HAP-1 (cell line): ENCODE results near the gene MBNL1.
"Not testable (repeated sequence)": the region's sequence is repeated elsewhere in the genome, so short reads cannot be mapped to it uniquely, and the experiment has no call there.

Experiments used
- DNase-seq, 2 experiments: peaks; one replicate each; pipeline ENCODE4 v3.0.0-alpha.2; 2016 to 2020; ENCODE audit warnings: low spot score in 2 of 2
- H3K27me3 ChIP-seq: fragments of 250-450 bp; sonication (Bioruptor Pico); 2 replicates; pipeline ENCODE4 v1.5.1; 2020; ENCODE audit warnings: low read depth, mild to moderate bottlenecking, moderate library complexity
- H3K36me3 ChIP-seq: fragments of 250-450 bp; sonication (Bioruptor Pico); replicated peaks from 2 replicates; pipeline ENCODE4 v1.5.1; 2020; ENCODE audit warnings: mild to moderate bottlenecking
- H3K4me1 ChIP-seq: fragments of 250-450 bp; sonication (Bioruptor Pico); 2 replicates; pipeline ENCODE4 v1.5.1; 2020; ENCODE audit warnings: mild to moderate bottlenecking
- H3K4me3 ChIP-seq: fragments of 250-450 bp; sonication (Bioruptor Pico); 2 replicates; pipeline ENCODE4 v1.5.1; 2020; ENCODE audit warnings: mild to moderate bottlenecking, moderate library complexity
- H3K9me3 ChIP-seq: fragments of 250-450 bp; sonication (Bioruptor Pico); 2 replicates; pipeline ENCODE4 v1.5.1; 2020; ENCODE audit warnings: mild to moderate bottlenecking, moderate library complexity
- in situ Hi-C: fragments of 300-500 bp; cut with MboI; formaldehyde crosslinking; loops from 3 replicates; pipeline ENCODE4 v1.14.3; 2020; ENCODE audit warnings: low sequenced_read_pairs, inconsistent platforms, mixed read lengths

The MBNL1 gene

DNA sequence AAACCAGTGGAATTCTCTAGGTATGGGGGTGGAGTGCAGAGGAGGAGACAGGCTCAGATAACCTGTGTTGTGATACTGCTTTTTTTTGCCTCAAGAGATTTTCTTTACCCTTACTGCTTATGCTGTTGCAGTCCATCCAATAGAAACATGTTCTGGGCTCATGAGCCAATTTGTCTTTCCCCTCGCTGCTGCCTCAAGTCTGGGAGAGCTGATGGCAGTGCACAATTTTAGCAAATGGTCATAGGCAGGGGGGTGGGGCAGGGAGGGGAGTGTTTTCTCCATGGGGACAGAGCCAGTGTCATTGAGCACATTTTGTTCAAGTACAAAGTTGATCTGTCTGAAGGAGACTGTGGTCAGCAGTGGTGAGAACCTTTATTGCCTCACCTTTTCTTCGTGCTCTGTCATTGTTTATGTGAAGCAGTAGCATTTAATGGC, 134.9 kb downstream of the MBNL1 start:
- H3K36me3 ChIP-seq = no peaks in the 10 kb centered on the region
- in situ Hi-C loops = no loop called here
- peaks cover 38% of the 10 kb centered on the region for H3K4me1 ChIP-seq

DNA sequence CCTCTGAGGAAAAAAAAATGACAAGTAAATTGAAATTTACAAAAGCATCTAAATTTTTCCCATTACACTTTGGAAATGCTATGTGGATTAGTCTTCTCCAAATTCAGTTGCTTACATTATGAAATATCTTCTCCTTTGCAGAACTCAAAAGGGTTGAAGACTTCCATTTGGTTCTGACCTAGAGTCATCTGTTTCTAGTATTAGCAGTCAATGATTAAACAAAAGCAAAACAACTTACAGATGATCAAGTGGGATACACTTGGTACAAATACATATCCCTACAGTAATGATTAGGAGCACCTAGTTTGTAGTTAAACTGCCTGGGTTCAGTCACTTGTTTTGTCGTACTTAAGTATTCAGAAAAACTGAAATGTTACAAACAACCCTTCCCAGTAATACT, 136.2 kb downstream of the MBNL1 start:
- in situ Hi-C loops = no loop called here
- no peaks in the 10 kb centered on the region for H3K36me3 ChIP-seq
- H3K27me3 ChIP-seq = no peaks in the 10 kb centered on the region
- no peak for DNase-seq
- no peak overlapping the region for H3K4me3 ChIP-seq
- peaks cover 31% of the 10 kb centered on the region for H3K4me1 ChIP-seq
- no peaks in the 10 kb centered on the region for H3K9me3 ChIP-seq

More for the DNA sequence above, 134.9 kb downstream of the MBNL1 start:
- Histone ChIP-seq H3K9me3 (no peaks in the 10 kb centered on the region), H3K4me3 (no peak overlapping the region), H3K27me3 (no peaks in the 10 kb centered on the region)
- DNase-seq = no peak

DNA sequence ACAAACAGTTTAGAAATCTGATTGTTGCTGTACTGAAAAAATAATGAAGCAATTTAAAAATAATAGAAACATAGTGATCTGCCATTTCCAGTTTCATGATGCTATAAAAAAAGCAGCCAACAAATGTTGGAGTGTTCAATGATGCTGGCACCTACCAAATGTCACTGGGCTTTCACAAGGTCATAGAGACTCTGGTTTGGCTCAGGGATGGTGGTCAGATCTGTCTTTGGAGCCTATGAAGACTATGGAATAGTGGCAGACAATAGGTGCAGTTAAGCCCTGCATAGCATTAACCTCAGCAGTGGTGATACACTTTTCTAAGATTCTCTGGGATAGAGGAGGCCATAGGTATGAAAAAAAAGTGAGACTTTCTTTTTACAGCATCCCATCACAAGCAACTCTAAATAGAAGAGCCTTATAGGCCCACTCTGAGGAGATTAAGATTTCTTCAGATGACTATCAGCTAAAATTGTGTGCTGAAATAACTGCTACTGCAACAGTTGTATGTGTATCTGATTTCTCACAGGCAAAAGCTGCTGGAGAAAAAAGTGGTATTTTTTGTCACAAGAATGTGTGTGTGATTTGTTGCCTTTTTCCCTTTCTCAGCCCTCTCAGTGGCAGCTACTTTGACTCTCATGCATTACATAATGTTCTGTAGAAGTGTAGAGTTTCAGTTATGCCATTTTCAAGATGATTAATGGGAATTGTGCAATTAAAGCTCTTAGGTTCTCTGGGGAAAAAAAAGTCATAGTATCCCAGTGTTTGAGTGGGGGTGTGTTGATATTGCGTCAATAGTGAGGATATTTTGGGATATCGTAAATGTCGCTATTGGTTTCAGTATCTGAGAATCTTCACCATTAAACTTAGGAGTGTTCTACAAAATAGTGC, 137.4 kb downstream of the MBNL1 start:
- H3K27me3 ChIP-seq = no peaks in the 10 kb centered on the region
- H3K4me1 ChIP-seq = peaks cover 31% of the 10 kb centered on the region
- in situ Hi-C loops = no loop called here
- no peaks in the 10 kb centered on the region for H3K36me3 ChIP-seq
- DNase-seq = peak; percentile 19 to 40
- no peak overlapping the region for H3K4me3 ChIP-seq
- no peaks in the 10 kb centered on the region for H3K9me3 ChIP-seq

DNA sequence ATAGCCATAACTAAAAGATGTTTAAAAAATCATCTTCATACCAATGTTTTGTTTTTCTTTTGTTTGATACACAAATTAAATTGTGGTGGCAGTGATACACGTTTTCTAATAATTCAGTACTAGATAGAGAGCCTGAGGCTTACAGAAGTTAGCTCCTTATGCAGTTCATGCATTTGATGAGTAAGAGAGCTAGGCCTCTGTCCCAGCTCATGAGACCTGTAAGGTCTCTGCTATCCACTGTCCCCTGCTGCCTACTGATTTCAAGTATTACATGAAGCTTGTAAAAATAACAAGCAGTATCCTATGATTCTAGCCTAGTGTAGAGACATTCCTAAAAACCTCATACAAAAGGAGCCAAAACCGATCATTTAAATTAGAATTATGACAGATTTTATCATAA, 144.5 kb downstream of the MBNL1 start:
- no peak for DNase-seq
- Histone ChIP-seq H3K27me3 (no peaks in the 10 kb centered on the region), H3K4me3 (no peak overlapping the region), H3K4me1 (no peaks in the 10 kb centered on the region), H3K9me3 (no peaks in the 10 kb centered on the region), H3K36me3 (peaks cover 26% of the 10 kb centered on the region)
- in situ Hi-C loops = no loop called here

DNA sequence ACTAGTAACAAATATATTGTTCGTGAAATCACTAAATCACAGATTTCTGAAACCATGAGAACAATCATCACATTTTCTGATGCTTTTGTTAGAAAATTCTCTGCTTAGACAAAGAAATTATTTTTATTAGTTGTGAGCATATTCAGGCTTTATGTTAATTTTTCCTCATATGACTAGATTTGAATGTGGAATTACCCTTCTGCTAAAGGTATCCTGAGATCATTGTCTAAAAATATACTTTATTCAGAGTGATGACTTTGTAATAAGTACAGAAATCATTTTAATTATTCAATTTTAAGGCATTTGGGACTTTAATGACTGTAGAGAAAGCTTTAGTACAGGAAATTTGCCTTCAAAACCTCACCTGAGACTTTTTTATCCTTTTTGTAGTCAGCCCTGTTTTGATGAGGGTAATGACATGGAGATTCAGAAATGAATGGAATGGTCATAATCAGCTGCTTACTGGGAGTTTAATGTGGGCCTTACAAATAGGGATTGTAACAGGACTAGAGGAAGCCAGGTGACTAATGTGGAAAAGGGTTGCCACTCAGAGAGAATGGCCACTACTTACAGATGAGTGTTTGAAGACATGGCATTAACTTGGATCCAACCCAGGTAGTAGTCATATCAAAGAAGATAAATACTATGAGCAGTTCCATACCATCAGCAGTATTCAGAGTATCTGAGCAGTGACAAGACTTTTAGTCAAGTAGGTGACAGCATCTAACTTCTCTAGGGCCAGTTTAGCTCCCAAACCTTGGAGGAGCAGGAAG, 148.3 kb downstream of the MBNL1 start:
- Histone ChIP-seq H3K4me3 (no peak overlapping the region), H3K4me1 (no peaks in the 10 kb centered on the region), H3K36me3 (peaks cover 39% of the 10 kb centered on the region), H3K9me3 (no peaks in the 10 kb centered on the region), H3K27me3 (no peaks in the 10 kb centered on the region)
- no peak for DNase-seq
- in situ Hi-C loops = no loop called here

DNA sequence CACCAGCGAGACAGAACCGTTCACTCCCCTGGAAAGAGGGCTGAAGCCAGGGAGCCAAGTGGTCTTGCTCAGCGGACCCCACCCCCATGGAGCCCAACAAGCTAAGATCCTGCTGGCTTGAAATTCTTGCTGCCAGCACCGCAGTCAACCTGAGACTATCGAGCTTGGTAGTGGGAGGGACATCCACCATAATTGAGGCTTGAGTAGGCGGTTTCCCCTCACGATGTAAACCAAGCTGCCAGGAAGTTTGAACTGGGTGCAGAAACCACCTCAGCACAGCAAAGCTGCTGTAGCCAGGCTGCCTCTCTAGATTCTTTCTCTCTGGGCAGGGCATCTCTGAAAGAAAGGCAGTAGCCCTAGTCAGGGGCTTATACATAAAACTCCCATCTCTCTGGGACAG, 151.0 kb downstream of the MBNL1 start:
- H3K4me1 ChIP-seq = no peaks in the 10 kb centered on the region
- no peak overlapping the region for H3K4me3 ChIP-seq
- no peaks in the 10 kb centered on the region for H3K27me3 ChIP-seq
- in situ Hi-C loops = no loop called here
- no peak for DNase-seq
- H3K36me3 ChIP-seq = peaks cover 39% of the 10 kb centered on the region
- no peaks in the 10 kb centered on the region for H3K9me3 ChIP-seq

DNA sequence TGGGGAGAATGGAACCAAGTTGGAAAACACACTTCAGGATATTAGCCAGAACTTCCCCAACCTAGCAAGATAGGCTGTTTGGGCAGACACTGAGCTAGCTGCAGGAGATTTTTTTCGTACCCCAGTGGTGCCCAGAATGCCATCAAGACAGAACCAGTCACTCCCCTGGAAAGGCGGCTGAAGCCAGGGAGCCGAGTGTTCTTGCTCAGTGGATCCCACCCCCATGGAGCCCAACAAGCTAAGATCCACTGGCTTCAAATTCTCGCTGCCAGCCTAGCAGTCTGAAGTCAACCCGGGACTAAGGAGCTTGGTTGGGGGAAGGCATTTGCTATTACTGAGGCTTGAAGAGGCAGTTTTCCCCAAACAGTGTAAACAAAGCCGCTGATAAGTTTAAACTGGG, 152.4 kb downstream of the MBNL1 start:
- H3K9me3 ChIP-seq = no peaks in the 10 kb centered on the region
- no peaks in the 10 kb centered on the region for H3K4me1 ChIP-seq
- H3K27me3 ChIP-seq = no peaks in the 10 kb centered on the region
- H3K36me3 ChIP-seq = peaks cover 25% of the 10 kb centered on the region
- in situ Hi-C loops = no loop called here
- no peak for DNase-seq
- H3K4me3 ChIP-seq = no peak overlapping the region

DNA sequence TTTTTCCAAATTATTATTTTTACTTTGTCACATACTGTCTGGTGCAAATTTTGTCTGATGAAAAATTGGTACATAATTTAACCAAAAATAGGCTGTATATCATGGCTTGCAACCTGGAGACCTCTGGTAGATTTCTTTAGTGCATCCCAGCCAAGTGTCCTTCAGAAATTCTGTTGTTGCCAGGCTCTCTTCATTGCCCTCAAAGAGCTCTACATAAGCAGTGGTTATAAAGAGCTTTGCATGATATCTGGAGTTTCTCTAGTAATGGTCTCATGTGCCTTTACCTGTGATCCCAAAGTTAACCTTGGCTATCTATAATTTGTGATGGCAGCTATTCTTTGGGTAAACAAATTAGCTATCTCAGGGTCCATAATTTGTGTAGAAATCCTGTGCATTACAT, 157.7 kb downstream of the MBNL1 start:
- H3K9me3 ChIP-seq = no peaks in the 10 kb centered on the region
- H3K4me3 ChIP-seq = no peak overlapping the region
- peaks cover 3% of the 10 kb centered on the region; the same call in 1 of the 2 replicates for H3K4me1 ChIP-seq
- no peaks in the 10 kb centered on the region for H3K36me3 ChIP-seq
- H3K27me3 ChIP-seq = no peaks in the 10 kb centered on the region
- in situ Hi-C loops = no loop called here
- DNase-seq = no peak

DNA sequence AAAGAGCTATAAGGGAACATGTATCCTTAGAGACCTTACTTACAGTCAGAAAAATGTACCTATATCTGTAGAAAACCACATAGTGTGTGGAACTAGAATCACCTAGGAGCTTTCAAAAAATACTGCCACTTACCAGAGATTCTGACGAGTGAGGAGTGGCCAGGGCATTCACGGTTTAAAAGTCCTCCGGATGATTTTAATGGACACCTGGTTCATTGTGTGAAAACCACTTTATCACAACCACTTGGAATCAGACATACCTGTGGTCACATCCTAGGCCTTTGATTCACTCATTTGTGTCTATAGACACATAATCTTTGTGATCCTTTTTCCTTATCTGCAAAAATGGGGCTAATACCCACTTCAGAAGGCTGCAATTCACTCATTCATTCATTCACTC, 159.8 kb downstream of the MBNL1 start:
- DNase-seq = no peak
- Histone ChIP-seq H3K9me3 (no peaks in the 10 kb centered on the region), H3K4me3 (no peak overlapping the region), H3K27me3 (no peaks in the 10 kb centered on the region), H3K4me1 (peaks cover 3% of the 10 kb centered on the region; the same call in 1 of the 2 replicates), H3K36me3 (peaks cover 4% of the 10 kb centered on the region; the same call in 1 of the 2 replicates)
- in situ Hi-C loops = no loop called here

DNA sequence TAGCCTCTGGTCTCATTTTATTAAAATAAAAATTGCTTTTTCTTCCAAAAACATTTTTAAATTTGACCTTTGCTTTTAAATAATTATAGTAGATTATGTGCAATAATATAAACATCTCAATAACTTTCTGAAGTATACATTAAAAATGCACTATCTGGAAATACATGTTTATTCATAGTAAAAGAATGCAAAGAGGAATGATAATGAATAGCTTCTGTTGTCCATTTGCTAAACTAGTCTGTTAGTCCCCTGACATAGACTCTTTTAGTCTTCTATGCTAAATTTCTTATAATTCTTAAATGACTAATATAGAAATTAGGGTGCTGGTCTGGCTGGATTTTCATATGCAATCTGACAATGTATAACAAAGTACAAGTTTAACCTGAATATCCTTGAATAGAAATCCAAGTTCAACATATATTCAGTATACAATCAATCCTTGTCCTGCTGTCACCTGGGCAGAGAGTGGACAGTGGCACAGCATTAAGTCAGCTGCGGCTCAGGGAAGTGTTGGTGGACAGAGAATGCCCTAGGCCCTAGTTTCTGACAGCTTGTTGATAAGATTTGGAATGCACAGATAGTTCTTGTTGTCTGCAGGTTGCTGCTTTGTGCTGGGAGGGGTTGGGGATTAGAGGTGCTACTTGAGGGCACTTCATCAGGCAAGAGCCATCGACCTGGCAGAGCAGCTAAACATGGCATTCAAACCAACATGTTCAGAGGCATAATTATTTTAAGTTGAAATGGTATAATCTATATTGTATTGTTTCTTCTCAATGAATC, 161.7 kb downstream of the MBNL1 start:
- DNase-seq = no peak
- in situ Hi-C loops = no loop called here
- H3K9me3 ChIP-seq = no peaks in the 10 kb centered on the region; the same call in 1 of the 2 replicates
- no peak overlapping the region for H3K4me3 ChIP-seq
- no peaks in the 10 kb centered on the region for H3K27me3 ChIP-seq
- peaks cover 10% of the 10 kb centered on the region; the same call in 1 of the 2 replicates for H3K36me3 ChIP-seq
- peaks cover 3% of the 10 kb centered on the region; the same call in 1 of the 2 replicates for H3K4me1 ChIP-seq

DNA sequence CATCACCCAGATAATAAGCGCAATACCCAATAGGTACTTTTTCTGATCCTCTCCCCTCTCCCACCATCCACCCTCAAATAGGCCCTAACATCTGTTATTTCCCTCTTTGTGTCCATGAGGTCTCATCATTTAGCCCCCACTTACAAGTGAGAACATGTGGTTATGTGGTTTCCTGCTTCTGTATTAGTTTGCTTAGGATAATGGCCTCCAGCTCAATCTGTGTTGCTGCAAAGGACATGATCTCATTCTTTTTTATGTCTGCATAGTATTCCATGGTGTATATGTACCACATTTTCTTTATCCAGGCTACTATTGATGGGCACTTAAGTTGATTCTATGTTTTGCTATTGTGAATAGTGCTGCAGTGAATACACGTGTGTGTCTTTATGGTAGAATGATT, 165.4 kb downstream of the MBNL1 start:
- H3K4me1 ChIP-seq = peaks cover 13% of the 10 kb centered on the region
- peaks cover 10% of the 10 kb centered on the region; the same call in 1 of the 2 replicates for H3K36me3 ChIP-seq
- no peaks in the 10 kb centered on the region; the same call in 1 of the 2 replicates for H3K9me3 ChIP-seq
- in situ Hi-C loops = no loop called here
- H3K4me3 ChIP-seq = no peak overlapping the region
- H3K27me3 ChIP-seq = no peaks in the 10 kb centered on the region
- no peak for DNase-seq

DNA sequence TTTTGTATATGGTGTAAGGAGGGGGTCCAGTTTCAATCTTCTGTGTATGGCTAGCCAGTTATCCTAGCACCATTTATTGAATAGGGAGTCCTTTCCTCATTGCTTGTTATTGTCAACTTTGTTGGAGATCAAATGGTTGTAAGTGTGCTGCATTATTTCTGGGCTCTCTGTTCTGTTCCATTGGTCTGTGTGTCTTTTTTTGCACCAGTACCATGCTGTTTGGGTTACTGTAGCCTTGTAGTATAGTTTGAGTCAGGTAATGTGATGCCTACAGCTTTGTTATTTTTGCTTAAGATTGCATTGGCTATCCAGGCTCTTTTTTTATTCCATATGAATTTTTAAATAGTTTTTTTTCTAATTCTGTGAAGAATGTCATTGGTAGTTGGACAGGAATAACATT, 166.5 kb downstream of the MBNL1 start:
- peaks cover 14% of the 10 kb centered on the region for H3K4me1 ChIP-seq
- H3K9me3 ChIP-seq, DNase-seq, in situ Hi-C loops, H3K4me3 ChIP-seq, H3K27me3 ChIP-seq: not testable (repeated sequence)
- H3K36me3 ChIP-seq = peaks cover 10% of the 10 kb centered on the region; the same call in 1 of the 2 replicates
